Activated CD4-positive, alpha-beta T cell treated with anti-CD3 and anti-CD28 coated beads for 1 hour (primary cell): ENCODE measurements around the gene TRPC3.

Experiments
- DNase-seq: peaks from one replicate; pipeline ENCODE4 v3.0.0-alpha.2; 2020

TRPC3 gene

DNA sequence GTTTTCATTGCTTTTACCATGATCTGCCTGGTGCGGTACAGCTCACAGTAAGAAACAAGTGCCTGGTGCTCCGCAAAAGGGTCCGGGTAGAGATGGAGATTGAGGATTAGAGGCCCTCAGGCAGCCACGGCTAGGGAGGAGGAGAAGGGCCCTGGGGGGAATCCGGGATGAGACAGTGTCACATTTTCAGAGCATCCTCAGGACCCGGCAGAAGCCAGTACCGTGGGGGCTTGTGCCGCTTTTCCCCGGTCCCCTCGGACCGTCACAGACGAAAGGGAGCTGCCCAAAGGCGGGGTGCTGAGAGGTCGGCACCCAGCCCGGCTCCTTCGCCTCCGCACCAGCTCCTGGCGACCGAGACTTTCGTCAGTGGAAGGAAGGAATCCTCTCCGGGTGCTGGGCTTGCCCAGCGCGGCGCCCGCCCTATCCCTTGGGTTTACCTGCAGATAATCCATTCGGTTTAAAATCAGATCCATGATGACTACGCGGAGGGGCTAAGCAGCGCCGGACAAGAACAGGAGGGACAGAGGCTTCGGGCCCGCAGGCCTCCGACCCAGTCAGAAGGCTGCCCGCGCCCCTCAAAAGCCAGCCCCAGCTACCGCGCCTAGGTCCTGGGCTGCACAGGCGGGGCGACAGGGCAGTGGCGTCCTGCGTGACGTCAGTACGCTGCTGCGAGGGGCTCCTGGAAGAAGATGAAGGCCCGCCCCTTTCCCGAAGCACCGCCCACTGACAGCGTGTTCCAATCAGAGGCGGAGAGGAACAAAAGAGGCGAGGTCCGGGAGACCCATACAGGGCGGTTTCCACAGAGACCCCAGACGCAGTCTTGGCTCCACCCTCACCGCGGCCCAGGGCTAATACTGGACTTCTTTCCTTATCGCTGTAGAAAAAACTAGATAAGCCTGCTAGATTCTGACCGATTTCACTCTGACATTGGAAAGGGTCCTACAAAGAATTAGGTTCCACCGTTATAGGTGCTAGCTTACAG lies 81.7 kb downstream of the TRPC3 start, which contains the start of gene BBS7:
Gene BBS7, minus strand, starts transcription at position 634 of the 982 bp plus-strand sequence. Its CDS starts 161 bp downstream, at position 473.
- DNase-seq: peak; percentile 92

DNA sequence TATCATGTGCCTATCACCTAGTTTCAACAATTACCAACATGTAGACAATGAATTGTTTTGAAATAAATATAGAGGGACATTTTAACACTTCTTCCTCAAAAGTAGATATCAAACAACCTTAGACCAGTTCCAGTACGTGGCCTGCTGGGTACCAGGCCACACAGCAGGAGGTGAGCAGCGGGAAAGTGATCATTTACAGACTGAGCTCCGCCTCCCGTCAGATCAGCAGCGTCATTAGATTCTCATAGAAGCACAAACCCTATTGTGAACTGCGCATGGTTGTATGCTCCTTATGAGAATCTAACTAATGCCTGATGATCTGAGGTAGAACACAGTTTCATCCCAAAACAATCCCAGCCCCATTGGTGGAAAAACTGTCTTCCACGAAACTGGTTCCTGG lies 88.1 kb downstream of the TRPC3 start:
- no peak for DNase-seq

DNA sequence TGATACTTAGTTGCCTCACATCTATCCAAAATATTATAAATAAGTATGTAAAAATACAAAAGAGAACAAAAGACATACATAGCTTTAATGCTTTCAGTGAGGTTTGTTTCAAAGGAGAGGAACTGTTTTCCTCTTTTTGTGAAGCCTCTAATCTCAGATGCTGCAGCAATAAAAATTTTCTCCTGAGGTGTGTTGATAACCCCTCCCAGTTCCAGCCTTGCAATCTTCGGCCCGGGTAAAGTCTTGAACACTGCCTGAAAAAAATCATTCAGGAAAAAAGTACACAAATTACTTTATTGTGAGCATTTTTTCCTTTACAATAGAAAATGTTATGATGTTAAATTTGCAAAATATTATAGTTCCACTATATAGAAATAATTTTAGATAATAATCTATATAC lies 90.4 kb downstream of the TRPC3 start:
- no peak for DNase-seq

DNA sequence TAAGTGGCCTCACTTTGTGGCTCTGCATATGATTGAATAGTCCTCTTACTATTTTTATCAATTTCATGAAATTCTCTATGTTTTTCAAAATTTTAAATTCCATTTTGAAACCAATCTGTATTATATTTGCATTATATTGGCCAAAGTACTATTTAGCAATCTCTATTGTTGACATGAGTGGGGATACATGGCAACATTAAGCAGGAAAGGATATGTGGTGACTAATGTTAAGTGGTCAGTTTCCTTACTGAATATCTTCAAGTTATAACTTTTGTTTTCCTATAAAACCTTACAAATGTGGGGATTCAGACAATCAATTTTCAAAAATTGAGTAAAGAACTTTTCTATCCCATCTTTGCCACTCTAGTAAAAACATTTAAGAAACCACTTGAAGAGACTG lies 91.7 kb downstream of the TRPC3 start:
- no peak for DNase-seq

DNA sequence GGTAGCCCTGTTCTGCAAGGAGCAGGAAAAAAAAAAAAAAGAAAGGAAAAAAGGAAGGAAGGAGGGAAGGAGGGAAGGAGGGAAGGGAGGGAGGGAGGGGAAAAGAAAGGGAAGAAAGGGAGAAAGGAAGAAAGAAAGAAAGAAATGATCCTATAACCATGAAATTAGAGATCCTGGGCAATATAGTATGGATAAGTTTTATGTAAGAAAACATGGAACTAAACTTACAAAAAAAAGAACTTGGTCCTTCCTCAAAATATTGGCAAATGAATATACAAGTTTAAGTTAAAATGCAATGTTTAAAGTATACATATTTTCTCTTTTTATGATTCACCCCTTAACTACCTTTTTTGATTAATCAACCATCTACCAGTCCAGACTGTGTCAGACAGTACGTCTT lies 100.5 kb downstream of the TRPC3 start:
- no peak for DNase-seq

DNA sequence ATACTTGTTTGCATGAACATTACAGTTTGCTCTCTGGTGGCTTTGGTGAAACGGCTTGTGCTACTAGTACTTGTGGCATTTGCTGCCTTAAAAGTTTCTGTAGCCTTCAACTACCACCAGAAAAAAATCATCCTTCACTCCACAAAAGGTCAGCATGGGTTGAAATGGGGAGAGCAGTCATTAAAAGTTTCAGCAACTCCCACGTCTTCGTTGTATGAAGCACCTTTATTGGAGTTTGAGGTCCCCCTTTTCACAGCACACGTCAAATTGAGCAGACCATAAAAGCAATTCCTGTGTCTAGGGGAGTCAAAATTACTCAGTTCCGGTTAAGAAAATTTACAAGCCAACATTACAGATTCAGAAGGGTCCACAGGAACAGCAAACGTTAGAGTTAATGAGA lies 105.2 kb downstream of the TRPC3 start:
- DNase-seq: no peak

DNA sequence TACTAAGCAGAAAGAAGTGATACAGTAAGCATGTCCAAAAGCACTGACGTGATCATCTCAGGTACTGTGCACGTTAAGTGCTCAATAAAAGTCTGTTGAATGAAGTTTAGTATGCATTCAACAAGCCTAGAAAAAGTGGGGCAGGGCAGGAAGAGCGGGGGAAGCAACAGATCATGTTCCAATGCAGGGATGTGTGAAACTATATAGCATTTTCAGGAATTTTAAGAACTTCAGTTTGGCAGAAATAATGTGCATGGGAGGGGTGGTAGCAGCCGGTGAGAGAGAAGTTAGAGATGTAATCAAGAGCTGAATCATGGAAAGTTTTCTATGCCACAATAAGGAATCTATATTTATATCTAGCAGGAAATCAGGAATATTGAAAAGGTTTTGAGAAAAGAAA lies 109.0 kb downstream of the TRPC3 start:
- no peak for DNase-seq

DNA sequence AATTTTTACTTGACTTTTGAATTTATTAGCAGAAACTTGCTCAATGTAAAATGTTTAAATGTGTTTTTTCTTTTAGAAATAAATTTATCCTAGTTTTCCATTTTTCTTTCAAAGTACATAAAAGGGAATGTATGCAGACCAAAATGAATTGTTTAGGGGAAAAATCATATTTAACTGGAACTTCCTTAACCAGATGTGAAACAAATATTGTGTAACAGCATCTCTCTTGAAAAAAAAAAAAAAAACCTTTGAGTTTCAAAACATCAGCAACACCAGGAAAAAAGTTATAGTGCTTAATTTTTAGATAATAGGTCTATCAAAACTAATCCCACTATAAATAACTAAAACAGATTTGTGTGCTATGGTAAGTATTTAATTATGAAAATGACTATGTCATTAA lies 113.7 kb downstream of the TRPC3 start:
- no peak for DNase-seq

DNA sequence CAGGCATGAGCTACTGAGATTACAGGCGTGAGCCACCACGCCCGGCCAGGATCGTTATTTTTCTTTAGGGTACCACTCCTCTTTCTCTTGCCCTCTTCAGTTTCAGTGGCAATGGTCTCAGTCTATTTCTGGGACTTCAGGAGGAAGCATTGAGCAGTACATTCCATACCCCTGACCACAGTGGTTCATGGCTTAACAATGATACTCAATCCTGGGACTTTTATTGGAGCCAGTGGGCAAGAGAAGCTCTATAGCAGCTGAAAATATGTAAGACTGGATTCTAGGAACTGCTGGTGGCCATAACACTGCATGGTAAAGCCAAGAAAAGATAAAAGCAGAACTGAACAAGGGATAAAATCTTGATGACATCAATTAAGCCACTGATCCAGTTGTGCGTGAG lies 122.3 kb downstream of the TRPC3 start:
- DNase-seq: no peak
